Measurements from ENCODE around the gene ADISSP. TPM values are rescaled to one million over a fixed set of nuclear protein-coding genes. Genes with fewer than 3 reads are reported as not detected.

Gene ADISSP
- total and polyA plus RNA-seq, 9 of the 15 experiments (the other 6 are each of a cell fraction or from before 2014, with no cell fraction given) = 1.4 to 70.6 (median 23.4) TPM

GRCh38 chr20:3781153-3781910, 13.8 kb upstream of the ADISSP start, which contains the start of gene SPEF1 (continued):
- no peak for TF ChIP-seq ZNF592 (IDR thresholded peaks at IDR 0.05)
- TF ChIP-seq ZMIZ1 (IDR thresholded peaks at IDR 0.05; ENCODE audit: low read depth in 2 of 2, low read length in 2 of 2) = no peak
- no peak for TF ChIP-seq EP300 (IDR thresholded peaks at IDR 0.05; ENCODE audit: low read length)
- no peak for TF ChIP-seq BRF1 (IDR thresholded peaks at IDR 0.05; ENCODE audit: borderline replicate concordance, extremely low read depth, insufficient read length)
- no peak for TF ChIP-seq BCL6 (CRISPR knock-in tag; IDR thresholded peaks at IDR 0.05)
- TF ChIP-seq HES1 (IDR thresholded peaks at IDR 0.05; ENCODE audit: low read depth) = no peak
- no peak for TF ChIP-seq CEBPB (tag; IDR thresholded peaks at IDR 0.05)
- no peak for TF ChIP-seq BCLAF1 (IDR thresholded peaks at IDR 0.05; ENCODE audit: borderline replicate concordance in 1 of 2, control insufficient read depth in 1 of 2, low read depth in 2 of 2, low read length in 1 of 2)
- no peak for TF ChIP-seq ZNF133 (CRISPR knock-in tag; IDR thresholded peaks at IDR 0.05)
- no peak for TF ChIP-seq NBN (IDR thresholded peaks at IDR 0.05; ENCODE audit: low read depth)
- TF ChIP-seq RBFOX2 (IDR thresholded peaks at IDR 0.05; ENCODE audit: low read depth, low read length) = peak; percentile 39; the same call in 1 of the 2 replicates
- TF ChIP-seq TARDBP (IDR thresholded peaks at IDR 0.05) = no peak
- TF ChIP-seq ZBED1 (IDR thresholded peaks at IDR 0.05) = no peak
- no peak for TF ChIP-seq HNRNPH1 (optimal IDR thresholded peaks at IDR 0.05; ENCODE audit: low read depth, low read length)
- no peak for TF ChIP-seq KDM2B (CRISPR knock-in tag; IDR thresholded peaks at IDR 0.05)
- no peak for TF ChIP-seq SMAD1 (IDR thresholded peaks at IDR 0.05; ENCODE audit: low read depth, low read length, partially characterized antibody)

Data from K562 (cell line).